Hematopoietic multipotent progenitor cell treated with erythropoietin and hydrocortisone succinate and interleukin-3 and kit ligand, for 17 days (in vitro differentiated cells): ENCODE measurements around the gene USH1G.
"Not testable (repeated sequence)": the region's sequence is repeated elsewhere in the genome, so short reads cannot be mapped to it uniquely, and the experiment has no call there.

Source experiments
- DNase-seq: peaks from one replicate; pipeline ENCODE4 v3.0.0-alpha.2; 2015; ENCODE audit warnings: low spot score

USH1G gene

GRCh38 chr17:74874615-74875037, 48.4 kb downstream of the USH1G start:
- DNase-seq, result no peak

DNA sequence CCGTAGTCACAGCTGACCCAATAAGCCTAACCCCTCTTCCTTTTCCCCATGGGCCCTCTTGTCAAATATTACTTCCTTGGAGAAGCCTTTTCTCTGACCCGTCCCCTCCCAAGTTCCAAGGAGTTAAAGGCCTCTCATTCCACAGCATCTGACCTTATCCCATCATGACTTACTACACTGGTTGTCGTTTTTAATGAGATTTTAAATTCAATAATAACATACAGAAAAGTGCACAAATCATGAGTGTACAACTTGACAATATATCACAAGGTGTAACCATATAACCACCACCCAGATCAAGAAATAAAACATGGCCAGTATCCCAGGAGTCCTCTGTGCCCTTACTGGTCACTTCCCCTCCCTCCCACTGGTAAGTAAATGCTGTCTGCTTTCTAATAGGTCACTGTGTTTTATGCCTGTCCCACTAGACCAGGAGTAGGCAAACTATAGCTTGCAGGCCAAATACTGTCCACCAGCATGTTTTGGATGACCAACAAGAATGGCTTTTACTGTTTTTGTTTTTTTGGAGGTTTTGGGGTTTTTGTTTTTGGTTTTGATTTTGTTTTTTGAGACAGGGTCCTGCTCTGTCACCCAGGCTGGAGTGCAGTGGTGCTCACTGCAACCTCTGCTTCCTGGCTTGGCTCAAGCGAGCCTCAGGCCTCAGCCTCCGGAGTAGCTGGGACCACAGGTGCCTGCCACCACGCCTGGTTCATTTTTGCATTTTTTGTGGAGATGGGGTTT, 49.0 kb downstream of the USH1G start:
- peak; percentile 13 for DNase-seq

DNA sequence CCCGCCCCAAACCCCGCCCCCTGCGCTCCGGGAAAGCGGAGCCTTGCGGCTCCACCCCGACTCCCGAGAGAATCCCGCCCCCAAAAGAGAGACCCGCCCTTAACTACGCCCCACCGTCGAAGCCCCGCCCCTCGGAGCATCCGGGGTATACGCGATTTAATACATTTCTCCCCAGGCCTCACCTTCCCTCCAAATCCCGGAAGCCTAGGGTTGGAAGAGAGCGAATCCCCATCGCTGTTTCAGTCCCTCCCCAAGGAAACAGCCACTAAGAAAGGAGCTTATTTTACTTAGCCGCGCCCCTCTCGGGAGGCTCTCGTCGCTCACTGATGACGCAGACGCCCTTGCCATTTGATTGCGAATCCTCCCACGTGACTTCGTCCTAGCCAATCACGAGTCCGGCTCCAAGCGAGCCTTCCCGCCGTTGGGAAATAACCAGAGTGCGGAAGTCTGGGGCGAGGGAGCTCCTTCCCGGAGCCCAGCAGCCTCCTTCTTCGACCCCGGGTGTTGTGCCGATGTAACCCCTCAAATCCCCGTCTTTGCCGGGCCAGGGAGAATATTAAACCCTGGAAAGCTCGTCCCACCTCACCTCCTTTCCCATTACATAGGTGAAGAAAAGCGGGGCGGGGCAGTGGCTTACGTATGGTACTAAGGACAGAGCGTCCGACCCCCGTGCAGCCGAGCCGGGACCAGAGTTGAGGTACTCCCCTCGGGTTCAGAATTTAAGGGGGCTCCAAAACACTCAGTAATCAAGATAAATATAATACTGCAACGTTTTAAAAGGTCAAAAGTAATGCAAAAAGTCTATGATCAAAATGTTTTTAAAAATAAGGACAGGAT, 49.8 kb downstream of the USH1G start:
- DNase-seq, result peak; percentile 100

- DNase-seq, result no peak
Observed at GRCh38 chr17:74872313-74873036, 50.6 kb downstream of the USH1G start, which contains the start of gene FDXR. TSS of gene FDXR (minus strand) at chr17:74872994. CDS start at chr17:74872944, 50 bp downstream.

- no peak for DNase-seq
Observed at GRCh38 chr17:74871356-74872076, 51.5 kb downstream of the USH1G start.

GRCh38 chr17:74870512-74870911, 52.5 kb downstream of the USH1G start:
- no peak for DNase-seq

- not testable (repeated sequence) for DNase-seq
Observed at GRCh38 chr17:74870028-74870427, 53.0 kb downstream of the USH1G start.

GRCh38 chr17:74868908-74869255, 54.2 kb downstream of the USH1G start:
- no peak for DNase-seq

GRCh38 chr17:74868251-74868907, 54.7 kb downstream of the USH1G start:
- DNase-seq, result no peak

DNA sequence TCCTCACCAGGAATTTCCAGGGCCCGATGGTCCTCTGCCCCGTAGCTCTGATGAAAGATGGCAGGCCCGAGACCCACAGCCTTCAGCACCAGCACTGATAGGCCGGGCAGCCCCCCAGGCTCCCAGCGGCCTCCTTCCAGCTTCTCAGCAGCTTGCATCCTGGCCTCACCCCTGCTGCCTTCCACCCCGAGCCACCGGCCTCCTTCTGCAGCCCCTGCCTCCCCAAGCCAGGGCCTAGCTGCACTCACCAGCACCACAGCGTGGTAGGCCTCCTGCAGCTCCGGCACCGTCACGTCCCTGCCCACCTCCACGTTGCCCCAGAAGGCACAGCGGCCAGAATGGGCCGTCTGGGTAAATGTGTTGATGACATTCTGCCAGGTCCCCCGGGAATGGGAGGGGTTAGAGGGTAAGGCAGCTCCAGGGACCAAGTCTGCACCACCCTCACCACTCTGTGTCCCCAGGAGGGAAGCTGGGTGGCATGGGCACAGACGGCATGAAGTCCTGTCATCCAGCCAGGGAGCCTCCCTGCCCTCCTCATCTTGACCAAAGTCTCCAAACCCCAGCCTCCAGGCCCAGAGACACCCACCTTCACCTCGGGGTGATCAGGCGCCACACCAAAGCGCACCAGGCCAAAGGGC, 56.7 kb downstream of the USH1G start:
- no peak for DNase-seq
